Measurements from ENCODE around the gene RMND1.

The RMND1 gene

GRCh38 chr6:151495380-151495779 is 43.5 kb upstream of the RMND1 start:
- Histone ChIP-seq H3K27ac (replicated peaks) (no peak overlapping the region), H3K4me3 (replicated peaks; ENCODE audit: insufficient read depth, low read length) (no peak overlapping the region), H3K27me3 (ENCODE audit: insufficient read depth, poor library complexity, severe bottlenecking) (no peaks in the 10 kb centered on the region)
- no peak for DNase-seq (ENCODE audit: low read depth in 1 of 2, low spot score in 1 of 2)
- TF ChIP-seq SPI1 (IDR thresholded peaks at IDR 0.05; ENCODE audit: borderline replicate concordance, low read depth) (no peak), REST (IDR thresholded peaks at IDR 0.05; ENCODE audit: insufficient replicate concordance, low read depth) (no peak), GABPA (IDR thresholded peaks at IDR 0.05; ENCODE audit: low read depth) (no peak), CTCF (IDR thresholded peaks at IDR 0.05; ENCODE audit: insufficient read depth, low read length) (no peak), POLR2AphosphoS5 (IDR thresholded peaks at IDR 0.05; ENCODE audit: low read depth) (no peak)

- TF ChIP-seq REST (IDR thresholded peaks at IDR 0.05; ENCODE audit: insufficient replicate concordance, low read depth), result no peak
- no peak for TF ChIP-seq SPI1 (IDR thresholded peaks at IDR 0.05; ENCODE audit: borderline replicate concordance, low read depth)
- no peak for TF ChIP-seq CTCF (IDR thresholded peaks at IDR 0.05; ENCODE audit: insufficient read depth, low read length)
- no peak for TF ChIP-seq GABPA (IDR thresholded peaks at IDR 0.05; ENCODE audit: low read depth)
- TF ChIP-seq POLR2AphosphoS5 (IDR thresholded peaks at IDR 0.05; ENCODE audit: low read depth), result no peak
- no peaks in the 10 kb centered on the region for H3K27me3 ChIP-seq (ENCODE audit: insufficient read depth, poor library complexity, severe bottlenecking)
- H3K27ac ChIP-seq (replicated peaks), result no peak overlapping the region
- no peak for DNase-seq (ENCODE audit: low read depth in 1 of 2, low spot score in 1 of 2)
- no peak overlapping the region for H3K4me3 ChIP-seq (replicated peaks; ENCODE audit: insufficient read depth, low read length)
Observed at GRCh38 chr6:151494936-151495320, 43.0 kb upstream of the RMND1 start.

GRCh38 chr6:151494235-151494935 is 42.5 kb upstream of the RMND1 start:
- H3K27me3 ChIP-seq (ENCODE audit: insufficient read depth, poor library complexity, severe bottlenecking), result no peaks in the 10 kb centered on the region
- DNase-seq (ENCODE audit: low read depth in 1 of 2, low spot score in 1 of 2), result no peak
- H3K27ac ChIP-seq (replicated peaks), result no peak overlapping the region
- no peak for TF ChIP-seq GABPA (IDR thresholded peaks at IDR 0.05; ENCODE audit: low read depth)
- no peak for TF ChIP-seq POLR2AphosphoS5 (IDR thresholded peaks at IDR 0.05; ENCODE audit: low read depth)
- no peak for TF ChIP-seq SPI1 (IDR thresholded peaks at IDR 0.05; ENCODE audit: borderline replicate concordance, low read depth)
- TF ChIP-seq REST (IDR thresholded peaks at IDR 0.05; ENCODE audit: insufficient replicate concordance, low read depth), result no peak
- TF ChIP-seq CTCF (IDR thresholded peaks at IDR 0.05; ENCODE audit: insufficient read depth, low read length), result no peak
- peak overlapping the region; percentile 58 for H3K4me3 ChIP-seq (replicated peaks; ENCODE audit: insufficient read depth, low read length)
